Tibial nerve (tissue), 4 donors: Measurements from ENCODE around the gene MYCBPAP.

ENCODE experiments used
- EP300 ChIP-seq, 2 donors: sonication (generic); formaldehyde crosslinking; IDR thresholded peaks; one replicate each; pipeline ENCODE4 v1.6.1; 2017; ENCODE audit warnings: antibody characterized with exemption in 2 of 2, mild to moderate bottlenecking in 1 of 2
- POLR2A ChIP-seq, 2 donors: fragments of 450-650 bp; IDR thresholded peaks; one replicate each; pipeline ENCODE4 v1.6.1; 2017; ENCODE audit warnings: antibody characterized with exemption in 2 of 2, mild to moderate bottlenecking in 2 of 2, moderate library complexity in 2 of 2
- TF ChIP-seq, protein P1 (sequence below), 5 experiments: fragments of 200-600 bp in 3 of 5; fragments of 450-650 bp in 2 of 5; sonication (generic) in 3 of 5; IDR thresholded peaks; one replicate each; pipeline ENCODE4 v1.5.1; 2016 to 2019; ENCODE audit warnings: antibody characterized with exemption in 5 of 5, mild to moderate bottlenecking in 3 of 5, moderate library complexity in 2 of 5

DNA sequence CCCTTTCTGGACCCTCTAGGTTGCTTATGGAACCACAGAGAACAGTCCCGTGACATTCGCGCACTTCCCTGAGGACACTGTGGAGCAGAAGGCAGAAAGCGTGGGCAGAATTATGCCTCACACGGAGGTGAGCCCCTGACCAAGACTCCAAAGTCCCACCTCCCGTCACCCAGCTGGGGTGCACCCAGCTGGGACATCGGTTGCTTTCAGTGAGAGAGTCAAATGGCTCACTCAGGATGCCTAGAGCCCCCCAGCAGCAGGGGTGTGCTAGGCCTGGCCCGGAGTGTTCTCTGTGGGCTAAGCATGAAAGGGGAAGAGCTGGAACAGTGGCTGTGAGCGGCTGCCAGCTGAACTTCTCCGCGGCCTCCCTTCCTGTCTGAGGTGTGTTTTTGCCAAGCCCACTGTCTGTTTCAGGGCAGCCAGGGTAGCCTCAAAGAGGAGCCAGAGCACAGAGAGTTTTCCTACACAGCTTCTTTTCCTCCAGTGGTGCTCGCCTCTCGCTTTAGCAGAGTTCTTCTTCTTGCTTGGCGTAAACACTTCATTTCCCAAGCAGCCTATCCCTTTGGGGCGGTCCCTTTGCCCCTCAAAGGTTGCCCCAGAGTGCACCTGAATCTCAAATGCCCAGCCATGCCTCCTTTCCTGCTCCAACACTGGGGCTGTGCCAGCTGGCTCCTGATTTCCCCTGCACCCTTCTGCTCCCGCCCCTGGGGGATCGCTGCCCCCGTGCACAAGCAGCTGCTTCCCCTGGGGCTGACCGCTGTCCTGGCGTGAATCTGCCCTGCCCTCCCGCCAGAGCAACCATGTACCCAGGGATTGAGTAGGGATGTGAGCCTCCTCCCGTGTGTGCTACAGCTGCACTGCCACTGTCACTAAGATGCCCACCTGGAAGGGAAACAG is 37.0 kb upstream of the MYCBPAP start:
- TF ChIP-seq, protein P1, sequence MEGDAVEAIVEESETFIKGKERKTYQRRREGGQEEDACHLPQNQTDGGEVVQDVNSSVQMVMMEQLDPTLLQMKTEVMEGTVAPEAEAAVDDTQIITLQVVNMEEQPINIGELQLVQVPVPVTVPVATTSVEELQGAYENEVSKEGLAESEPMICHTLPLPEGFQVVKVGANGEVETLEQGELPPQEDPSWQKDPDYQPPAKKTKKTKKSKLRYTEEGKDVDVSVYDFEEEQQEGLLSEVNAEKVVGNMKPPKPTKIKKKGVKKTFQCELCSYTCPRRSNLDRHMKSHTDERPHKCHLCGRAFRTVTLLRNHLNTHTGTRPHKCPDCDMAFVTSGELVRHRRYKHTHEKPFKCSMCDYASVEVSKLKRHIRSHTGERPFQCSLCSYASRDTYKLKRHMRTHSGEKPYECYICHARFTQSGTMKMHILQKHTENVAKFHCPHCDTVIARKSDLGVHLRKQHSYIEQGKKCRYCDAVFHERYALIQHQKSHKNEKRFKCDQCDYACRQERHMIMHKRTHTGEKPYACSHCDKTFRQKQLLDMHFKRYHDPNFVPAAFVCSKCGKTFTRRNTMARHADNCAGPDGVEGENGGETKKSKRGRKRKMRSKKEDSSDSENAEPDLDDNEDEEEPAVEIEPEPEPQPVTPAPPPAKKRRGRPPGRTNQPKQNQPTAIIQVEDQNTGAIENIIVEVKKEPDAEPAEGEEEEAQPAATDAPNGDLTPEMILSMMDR (IDR thresholded peaks at IDR 0.05) = no peak
- TF ChIP-seq POLR2A (IDR thresholded peaks at IDR 0.05) (no peak), EP300 (IDR thresholded peaks at IDR 0.05) (no peak)
